GM12874 (cell line): ENCODE measurements around the gene PLPPR3.

Source experiments
- TF ChIP-seq, protein P1 (sequence below): IDR thresholded peaks from 2 replicates; pipeline ENCODE4 v1.5.1; 2011; ENCODE audit warnings: low read depth, mild to moderate bottlenecking, control low read depth, low read length, moderate library complexity; ENCODE audit not compliant: insufficient read depth

The PLPPR3 gene

DNA sequence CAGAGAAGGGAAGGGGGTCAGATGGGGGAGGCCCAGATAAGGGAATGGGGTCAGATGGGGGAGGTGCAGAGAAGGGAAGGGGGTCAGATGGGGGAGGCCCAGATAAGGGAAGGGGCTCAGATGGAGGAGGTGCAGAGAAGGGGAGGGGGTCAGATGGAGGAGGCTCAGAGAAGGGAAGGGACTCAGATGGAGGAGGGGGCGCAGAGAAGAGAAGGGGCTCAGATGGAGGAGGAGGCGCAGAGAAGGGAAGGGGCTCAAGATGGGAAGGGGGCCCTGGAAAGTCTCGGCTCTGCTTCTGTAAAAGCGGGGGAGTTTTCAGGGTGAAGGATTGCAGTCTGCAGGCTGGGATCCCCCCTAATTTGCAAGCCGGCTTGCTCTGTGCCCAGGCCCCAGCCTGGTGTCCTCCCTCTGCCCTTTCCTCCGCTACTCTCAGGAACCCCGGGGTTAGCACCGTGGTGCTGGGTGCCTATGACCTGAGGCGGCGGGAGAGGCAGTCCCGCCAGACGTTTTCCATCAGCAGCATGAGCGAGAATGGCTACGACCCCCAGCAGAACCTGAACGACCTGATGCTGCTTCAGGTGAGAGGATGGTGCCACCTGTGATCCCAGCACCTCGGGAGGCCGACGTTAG, 7.5 kb upstream of the PLPPR3 start:
- TF ChIP-seq, protein P1, sequence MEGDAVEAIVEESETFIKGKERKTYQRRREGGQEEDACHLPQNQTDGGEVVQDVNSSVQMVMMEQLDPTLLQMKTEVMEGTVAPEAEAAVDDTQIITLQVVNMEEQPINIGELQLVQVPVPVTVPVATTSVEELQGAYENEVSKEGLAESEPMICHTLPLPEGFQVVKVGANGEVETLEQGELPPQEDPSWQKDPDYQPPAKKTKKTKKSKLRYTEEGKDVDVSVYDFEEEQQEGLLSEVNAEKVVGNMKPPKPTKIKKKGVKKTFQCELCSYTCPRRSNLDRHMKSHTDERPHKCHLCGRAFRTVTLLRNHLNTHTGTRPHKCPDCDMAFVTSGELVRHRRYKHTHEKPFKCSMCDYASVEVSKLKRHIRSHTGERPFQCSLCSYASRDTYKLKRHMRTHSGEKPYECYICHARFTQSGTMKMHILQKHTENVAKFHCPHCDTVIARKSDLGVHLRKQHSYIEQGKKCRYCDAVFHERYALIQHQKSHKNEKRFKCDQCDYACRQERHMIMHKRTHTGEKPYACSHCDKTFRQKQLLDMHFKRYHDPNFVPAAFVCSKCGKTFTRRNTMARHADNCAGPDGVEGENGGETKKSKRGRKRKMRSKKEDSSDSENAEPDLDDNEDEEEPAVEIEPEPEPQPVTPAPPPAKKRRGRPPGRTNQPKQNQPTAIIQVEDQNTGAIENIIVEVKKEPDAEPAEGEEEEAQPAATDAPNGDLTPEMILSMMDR = no peak

DNA sequence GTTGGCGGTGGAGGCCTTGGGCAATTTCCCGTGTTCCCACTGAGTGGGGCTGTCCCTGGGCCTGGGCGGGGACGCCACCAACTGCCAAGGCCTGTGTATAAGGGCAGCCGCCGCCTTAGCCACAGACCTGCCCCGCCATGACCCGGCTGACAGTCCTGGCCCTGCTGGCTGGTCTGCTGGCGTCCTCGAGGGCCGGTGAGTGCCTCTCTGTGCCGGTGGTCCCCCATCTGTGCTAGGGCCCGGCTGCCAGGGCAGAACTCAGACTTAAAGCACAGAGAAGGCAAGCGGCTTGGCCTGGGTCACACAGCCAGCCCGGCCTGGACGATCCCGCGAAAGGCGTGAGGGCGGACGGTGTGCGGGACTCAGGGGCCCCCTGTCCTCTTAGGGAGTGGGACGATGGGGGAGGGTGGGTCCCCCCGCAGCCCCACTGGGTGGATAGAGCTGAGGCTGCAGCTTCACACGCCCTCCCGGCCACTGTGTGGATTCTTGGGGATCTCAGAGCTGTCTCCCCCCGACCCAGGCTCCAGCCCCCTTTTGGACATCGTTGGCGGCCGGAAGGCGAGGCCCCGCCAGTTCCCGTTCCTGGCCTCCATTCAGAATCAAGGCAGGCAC, 6.1 kb upstream of the PLPPR3 start, which contains the start of gene AZU1:
TSS of gene AZU1 (plus strand) at position 128 of the 612 bp plus-strand sequence. CDS start at position 138, 10 bp downstream.
- TF ChIP-seq, protein P1 = no peak

DNA sequence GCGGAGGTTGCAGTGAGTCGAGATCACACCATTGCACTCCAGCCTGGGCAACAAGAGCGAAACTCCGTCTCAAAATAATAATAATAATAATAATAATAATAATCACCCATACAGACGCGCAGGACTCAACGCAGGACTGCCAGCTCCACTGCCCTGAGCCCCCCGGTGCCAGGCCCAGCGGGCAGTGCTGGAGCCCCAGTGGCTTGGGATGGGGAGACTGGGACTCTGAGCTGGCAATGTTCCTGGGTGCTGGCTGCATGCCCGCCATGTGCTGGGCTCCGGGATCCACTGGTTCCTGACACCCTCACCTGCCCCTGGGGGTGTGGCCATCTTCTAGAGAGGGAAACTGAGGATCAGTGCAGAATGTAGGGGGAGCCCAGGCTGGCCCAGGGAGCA, 5.6 kb upstream of the PLPPR3 start:
- TF ChIP-seq, protein P1 = no peak

DNA sequence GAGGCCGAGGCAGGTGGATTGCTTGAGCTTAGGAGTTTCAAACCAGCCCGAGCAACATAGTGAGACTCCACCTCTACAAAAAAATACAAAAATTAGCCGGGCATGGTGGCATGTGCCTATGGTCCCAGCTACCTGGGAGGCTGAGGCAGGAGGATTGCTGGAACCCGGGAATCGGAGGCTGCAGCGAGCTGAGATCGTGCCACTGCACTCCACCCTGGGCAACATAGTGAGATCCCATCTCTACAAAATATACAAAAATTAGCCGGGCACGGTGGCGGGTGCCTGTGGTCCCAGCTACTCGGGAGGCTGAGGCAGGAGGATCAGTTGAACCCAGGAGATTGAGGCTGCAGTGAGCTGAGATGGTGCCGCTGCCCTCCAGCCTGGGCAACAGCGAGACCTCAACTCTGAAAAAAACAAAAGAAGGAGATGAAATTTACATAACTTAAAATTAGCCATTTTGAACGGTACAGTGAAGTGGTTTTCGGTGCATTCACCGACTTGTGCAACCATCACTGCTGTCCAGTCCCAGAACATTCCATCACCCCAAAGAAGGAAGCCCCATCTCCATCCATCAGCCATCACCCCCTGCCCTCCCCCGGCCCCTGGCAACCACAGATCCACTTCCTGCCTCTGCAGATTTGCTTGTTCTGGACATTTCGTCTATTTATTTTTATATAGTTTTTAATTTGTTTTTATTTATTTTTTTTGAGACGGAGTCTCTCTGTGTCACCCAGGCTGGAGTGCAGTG, 4.3 kb upstream of the PLPPR3 start:
- TF ChIP-seq, protein P1 = no peak

DNA sequence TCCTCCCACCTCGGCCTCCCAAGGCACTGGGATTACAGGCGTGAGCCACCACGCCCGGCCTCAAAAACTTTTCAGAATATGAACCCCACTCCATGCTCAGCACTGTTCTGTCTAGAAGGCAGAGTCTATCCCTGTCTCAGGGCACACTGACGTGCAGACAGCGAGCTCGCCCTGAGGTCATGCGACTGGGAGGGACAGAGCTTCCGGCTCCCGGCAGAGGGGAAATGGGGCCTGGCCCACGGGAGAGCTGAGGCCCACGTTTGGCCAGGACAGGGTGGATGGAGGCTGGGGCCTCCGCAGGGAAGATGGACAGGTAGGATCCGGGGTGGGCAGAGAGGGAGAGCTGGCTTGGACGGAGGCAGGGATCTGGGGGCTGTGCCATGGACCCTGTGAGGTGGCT, 3.1 kb upstream of the PLPPR3 start:
- TF ChIP-seq, protein P1 = no peak

DNA sequence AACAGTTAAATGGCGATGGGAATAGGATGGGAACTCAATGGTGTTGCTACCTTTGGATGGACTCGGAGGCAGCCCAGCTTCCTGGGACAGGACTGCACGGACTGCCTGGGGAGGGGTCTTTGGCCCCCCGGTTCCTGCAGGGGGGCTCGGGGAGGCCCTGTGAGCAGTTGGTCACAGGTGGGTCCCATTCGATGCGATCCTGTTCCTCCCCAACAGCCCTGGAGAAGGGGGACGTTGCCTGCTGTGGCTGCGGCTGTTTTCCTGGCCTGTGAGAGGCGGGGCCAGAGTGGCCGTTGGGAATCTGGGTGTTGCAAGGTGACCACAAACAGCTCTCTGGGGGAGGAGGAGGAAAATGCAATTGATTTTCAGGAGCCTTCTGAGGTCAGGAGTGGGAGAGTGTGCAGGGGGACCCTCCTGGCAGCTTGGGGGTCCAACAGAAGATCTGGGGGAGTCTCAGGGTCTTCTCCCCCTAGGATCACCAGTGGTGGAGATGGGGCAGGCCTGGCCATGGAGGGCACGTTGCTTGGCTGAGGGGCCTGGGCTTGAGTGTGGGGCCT, 1.9 kb upstream of the PLPPR3 start:
- TF ChIP-seq, protein P1 = no peak

DNA sequence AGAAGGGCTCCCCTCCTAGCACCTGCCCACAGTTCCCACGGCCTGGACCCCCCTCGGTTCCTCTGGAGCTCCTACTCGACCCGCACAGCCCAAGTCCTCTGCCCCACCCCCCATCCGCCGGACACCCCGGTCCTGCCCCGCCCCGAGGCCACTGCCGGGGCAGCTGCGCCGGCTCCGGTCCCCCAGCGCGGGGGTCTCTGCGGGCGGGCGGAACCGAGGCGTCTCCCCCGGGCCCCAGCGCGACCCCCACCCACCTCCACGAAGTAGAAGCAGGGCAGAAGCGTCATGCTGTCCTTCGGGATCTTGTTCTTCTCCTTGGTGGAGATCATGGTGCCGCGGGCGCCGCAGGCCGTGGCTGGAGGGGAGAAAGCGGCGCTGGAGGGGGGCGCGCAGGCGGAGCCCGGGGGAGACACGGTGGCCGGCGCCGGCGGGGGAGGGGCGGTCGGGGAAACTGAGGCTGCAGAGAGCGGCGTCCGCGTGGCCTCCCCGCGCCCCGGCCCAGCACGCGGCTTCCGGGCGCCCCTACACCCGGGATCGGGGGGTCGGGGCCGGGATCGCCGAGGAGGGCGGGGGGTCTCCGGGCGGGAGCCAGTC, 427 bp downstream of the PLPPR3 start:
- TF ChIP-seq, protein P1 = no peak
